GM12874 (cell line): ENCODE data around the gene AGPS.

Experiments used
- TF ChIP-seq, protein P1 (sequence below): IDR thresholded peaks from 2 replicates; pipeline ENCODE4 v1.5.1; 2011; ENCODE audit warnings: low read depth, mild to moderate bottlenecking, control low read depth, low read length, moderate library complexity; ENCODE audit not compliant: insufficient read depth

AGPS gene

DNA sequence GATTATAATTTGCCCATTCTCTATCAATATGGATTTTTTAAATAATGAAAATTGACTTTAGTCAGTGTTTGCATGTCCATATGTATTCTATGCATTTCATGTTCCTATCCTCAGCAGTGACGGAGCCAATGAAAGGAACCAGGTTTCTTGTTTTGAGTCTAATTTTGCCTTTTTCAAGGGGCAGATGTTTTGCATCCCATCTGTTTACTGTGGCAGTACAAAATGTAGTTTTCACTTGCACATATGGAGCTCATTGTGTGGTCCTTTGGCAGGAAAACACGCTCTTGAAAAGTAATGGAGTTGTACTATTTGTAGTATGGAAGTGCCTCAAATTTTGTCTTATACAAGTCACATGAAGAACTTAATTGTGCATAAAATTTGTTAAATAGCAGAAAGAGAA, 127.8 kb downstream of the AGPS start:
- TF ChIP-seq, protein P1, sequence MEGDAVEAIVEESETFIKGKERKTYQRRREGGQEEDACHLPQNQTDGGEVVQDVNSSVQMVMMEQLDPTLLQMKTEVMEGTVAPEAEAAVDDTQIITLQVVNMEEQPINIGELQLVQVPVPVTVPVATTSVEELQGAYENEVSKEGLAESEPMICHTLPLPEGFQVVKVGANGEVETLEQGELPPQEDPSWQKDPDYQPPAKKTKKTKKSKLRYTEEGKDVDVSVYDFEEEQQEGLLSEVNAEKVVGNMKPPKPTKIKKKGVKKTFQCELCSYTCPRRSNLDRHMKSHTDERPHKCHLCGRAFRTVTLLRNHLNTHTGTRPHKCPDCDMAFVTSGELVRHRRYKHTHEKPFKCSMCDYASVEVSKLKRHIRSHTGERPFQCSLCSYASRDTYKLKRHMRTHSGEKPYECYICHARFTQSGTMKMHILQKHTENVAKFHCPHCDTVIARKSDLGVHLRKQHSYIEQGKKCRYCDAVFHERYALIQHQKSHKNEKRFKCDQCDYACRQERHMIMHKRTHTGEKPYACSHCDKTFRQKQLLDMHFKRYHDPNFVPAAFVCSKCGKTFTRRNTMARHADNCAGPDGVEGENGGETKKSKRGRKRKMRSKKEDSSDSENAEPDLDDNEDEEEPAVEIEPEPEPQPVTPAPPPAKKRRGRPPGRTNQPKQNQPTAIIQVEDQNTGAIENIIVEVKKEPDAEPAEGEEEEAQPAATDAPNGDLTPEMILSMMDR, result no peak

DNA sequence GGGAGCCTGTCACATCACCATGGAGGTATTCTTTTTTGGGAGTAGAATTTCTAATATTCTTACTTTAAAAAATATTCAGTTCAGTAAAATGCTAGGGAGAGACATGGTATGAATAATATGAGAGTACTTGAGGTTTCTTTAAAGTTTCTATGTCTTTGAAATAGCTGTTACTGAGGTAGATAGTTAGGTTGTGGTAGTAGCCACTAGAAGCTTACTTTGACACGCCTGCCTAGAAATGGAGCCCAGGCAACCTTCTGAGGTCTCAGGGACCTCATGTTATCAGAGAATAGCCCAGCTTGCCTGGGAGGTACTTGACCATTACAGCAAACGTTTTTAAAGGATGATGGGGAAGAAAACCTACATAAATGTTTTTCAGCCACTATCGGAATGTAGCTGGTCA, 131.2 kb downstream of the AGPS start:
- TF ChIP-seq, protein P1, result no peak

DNA sequence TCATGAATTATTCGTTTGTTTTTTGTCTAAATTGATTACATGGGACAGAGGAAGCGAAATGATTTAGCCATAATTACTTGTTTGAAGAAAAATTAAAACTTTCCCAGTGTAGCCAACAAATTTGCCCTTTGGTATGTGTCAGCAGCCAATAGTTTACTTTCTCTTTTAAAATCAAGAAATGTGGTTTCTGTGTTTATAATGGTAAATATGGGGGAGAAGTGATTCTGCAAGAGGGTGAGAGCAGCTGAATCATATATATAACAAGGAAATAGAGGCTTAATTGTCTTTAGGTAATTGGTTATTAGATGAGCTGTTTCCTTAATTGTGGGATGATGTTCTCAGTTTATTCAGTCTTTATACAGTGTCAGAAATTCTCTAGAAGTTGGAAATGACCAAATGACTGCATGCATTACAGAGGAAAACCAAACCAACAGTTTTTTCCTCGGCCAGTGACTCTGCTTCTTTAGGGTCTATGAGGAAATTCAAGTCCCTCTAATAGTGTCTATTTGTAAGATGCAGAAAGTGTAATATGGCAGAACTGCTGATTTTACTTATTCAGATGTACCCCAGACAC, 132.9 kb downstream of the AGPS start:
- TF ChIP-seq, protein P1, result no peak

DNA sequence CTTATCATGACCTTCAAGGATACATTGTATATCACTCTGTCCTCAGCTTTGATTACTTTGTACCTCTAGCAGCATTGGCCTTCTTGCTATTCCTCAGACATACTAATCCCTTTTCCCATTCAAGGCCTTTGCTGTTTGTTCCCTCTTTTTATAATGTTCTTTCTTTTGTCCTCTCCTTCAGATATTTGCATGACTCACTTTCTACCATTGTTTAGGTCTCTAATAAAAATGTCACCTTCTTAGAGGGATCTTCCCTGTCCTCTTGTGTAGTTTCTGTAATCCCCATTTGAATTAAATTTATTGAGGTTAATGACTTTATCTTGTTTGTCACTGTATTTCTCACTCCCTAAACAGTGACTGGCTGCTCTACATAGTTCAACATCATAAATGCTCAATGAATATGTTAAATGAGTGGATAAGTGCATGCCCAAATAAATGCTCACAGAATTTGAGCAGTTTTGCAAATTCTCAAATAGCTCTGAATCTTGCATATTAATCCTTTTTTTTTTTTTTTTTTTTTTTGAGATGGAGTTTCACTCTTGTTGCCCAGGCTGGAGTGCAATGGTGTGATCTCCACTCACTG, 135.9 kb downstream of the AGPS start:
- TF ChIP-seq, protein P1, result no peak

DNA sequence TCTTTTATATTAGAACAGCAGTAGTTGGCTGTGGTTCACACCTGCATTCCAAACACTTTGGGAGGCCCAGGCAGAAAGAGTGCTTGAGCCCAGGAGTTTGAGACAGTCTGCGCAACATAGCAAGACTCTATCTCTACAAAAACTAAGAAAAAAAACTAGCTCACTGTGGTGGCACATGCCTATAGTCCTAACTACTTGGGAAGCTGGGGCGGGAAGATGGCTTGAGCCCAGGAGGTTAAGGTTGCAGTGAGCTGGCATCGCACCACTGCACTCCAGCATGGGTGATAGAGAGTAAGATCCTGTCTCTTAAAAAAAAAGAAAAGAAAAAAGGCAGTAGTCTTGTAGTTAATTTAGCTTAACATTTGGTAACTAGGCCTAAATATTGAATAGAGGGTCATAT, 136.6 kb downstream of the AGPS start:
- TF ChIP-seq, protein P1, result no peak

DNA sequence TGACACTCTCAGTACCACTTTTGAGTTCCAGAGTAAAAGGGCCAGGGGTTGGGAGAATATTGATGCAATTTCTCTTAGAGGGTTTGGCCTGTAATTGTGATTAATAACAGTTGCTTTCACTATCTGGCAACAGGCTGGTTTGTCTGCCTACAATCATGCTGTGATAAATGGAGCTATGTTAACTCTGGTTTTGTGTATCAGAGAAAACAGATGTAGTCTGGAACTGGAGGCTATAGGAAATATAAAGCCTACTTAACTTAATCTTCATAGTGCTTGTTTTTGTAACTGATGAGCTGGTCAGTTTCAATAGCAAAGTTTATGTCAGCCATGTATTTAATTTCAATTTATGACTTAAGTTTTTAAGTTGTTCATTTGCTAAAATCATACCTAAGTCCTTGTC, 138.0 kb downstream of the AGPS start:
- TF ChIP-seq, protein P1, result no peak

DNA sequence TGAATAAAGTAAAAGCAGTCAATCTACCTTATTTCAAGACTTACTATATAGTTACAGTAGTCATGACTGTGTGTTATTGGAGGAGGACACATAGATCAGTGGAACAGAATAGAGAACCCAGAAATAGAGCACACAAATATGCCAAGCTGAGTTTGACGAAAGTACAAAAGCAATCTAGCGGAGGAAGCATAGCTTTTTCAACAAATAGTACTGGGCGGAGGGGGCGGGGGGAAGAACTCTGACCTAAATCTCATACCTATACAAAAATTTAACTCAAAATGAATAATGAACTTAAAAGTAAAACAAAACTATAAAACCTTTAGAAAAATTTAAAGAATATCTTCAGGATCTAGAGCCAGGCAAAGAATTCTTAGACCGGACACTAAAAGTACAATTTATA, 139.1 kb downstream of the AGPS start:
- TF ChIP-seq, protein P1, result no peak

DNA sequence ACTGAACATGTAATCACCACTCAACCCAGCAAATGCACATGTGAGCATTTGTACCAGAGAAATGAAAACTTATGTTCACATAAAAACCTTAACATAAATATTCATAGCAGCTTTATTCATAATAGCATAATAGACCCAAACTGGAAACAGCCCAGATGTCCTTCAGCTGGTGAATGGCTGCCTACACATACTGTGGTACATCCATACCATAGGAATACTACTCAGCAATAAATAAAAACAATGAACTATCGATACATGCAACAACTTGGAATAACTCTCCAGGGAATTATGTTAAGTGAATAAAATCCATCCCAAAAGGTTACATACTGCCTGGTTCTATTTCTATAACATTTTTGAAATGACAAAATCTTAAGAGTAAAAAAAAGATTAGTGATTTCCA, 140.0 kb downstream of the AGPS start:
- TF ChIP-seq, protein P1, result no peak
